Measurements from ENCODE around the gene HEXB.

HEXB gene

GRCh38 chr5:74684900-74685851 is at the start of gene HEXB:
Gene HEXB, plus strand, starts transcription at chr5:74685233. Its CDS starts 28 bp downstream, at chr5:74685261.
- DNase-seq (ENCODE audit: insufficient read length, low spot score) (peak; percentile 89), FAIRE-seq (peak; percentile 90)

GRCh38 chr5:74636149-74636548 is 48.9 kb upstream of the HEXB start:
- no peak for DNase-seq (ENCODE audit: insufficient read length, low spot score)
- no peak for FAIRE-seq

GRCh38 chr5:74636552-74636951 is 48.5 kb upstream of the HEXB start:
- no peak for DNase-seq (ENCODE audit: insufficient read length, low spot score)
- no peak for FAIRE-seq

- FAIRE-seq, result no peak
These were observed 46.5 kb upstream of the HEXB start for GRCh38 chr5:74638544-74638969.

GRCh38 chr5:74638970-74639806 is 45.8 kb upstream of the HEXB start:
- no peak for FAIRE-seq
- DNase-seq (ENCODE audit: insufficient read length, low spot score), result no peak

More at GRCh38 chr5:74638544-74638969, 46.5 kb upstream of the HEXB start:
- DNase-seq (ENCODE audit: insufficient read length, low spot score), result no peak

GRCh38 chr5:74639807-74640449 is 45.1 kb upstream of the HEXB start:
- FAIRE-seq (no peak), DNase-seq (ENCODE audit: insufficient read length, low spot score) (no peak)

- FAIRE-seq (no peak), DNase-seq (ENCODE audit: insufficient read length, low spot score) (peak; percentile 49)
These were observed 44.5 kb upstream of the HEXB start, which contains the start of gene ENC1 for GRCh38 chr5:74640450-74640953. Gene ENC1, minus strand, starts transcription at chr5:74640728. Its CDS starts 4,243 bp downstream, at chr5:74636485.

- DNase-seq (ENCODE audit: insufficient read length, low spot score), result peak; percentile 42
These were observed 43.9 kb upstream of the HEXB start for GRCh38 chr5:74640954-74641734.

GRCh38 chr5:74641735-74642542 is 43.1 kb upstream of the HEXB start:
- peak; percentile 40 for DNase-seq (ENCODE audit: insufficient read length, low spot score)
- no peak for FAIRE-seq

More at GRCh38 chr5:74640954-74641734, 43.9 kb upstream of the HEXB start:
- FAIRE-seq, result no peak

GRCh38 chr5:74642543-74642863 is 42.5 kb upstream of the HEXB start:
- FAIRE-seq (no peak), DNase-seq (ENCODE audit: insufficient read length, low spot score) (no peak)

- FAIRE-seq (peak; percentile 40), DNase-seq (ENCODE audit: insufficient read length, low spot score) (peak; percentile 62)
These were observed 41.9 kb upstream of the HEXB start for GRCh38 chr5:74643111-74643562.

GRCh38 chr5:74647096-74647495 is 37.9 kb upstream of the HEXB start:
- no peak for FAIRE-seq

GRCh38 chr5:74648835-74649293 is 36.2 kb upstream of the HEXB start:
- FAIRE-seq (no peak), DNase-seq (ENCODE audit: insufficient read length, low spot score) (no peak)

More at GRCh38 chr5:74647096-74647495, 37.9 kb upstream of the HEXB start:
- no peak for DNase-seq (ENCODE audit: insufficient read length, low spot score)

- FAIRE-seq (no peak), DNase-seq (ENCODE audit: insufficient read length, low spot score) (no peak)
These were observed 35.5 kb upstream of the HEXB start for GRCh38 chr5:74649421-74649973.

- FAIRE-seq (no peak), DNase-seq (ENCODE audit: insufficient read length, low spot score) (no peak)
These were observed 33.3 kb upstream of the HEXB start for GRCh38 chr5:74651710-74652109.

- FAIRE-seq, result no peak
- DNase-seq (ENCODE audit: insufficient read length, low spot score), result no peak
These were observed 32.5 kb upstream of the HEXB start for GRCh38 chr5:74652576-74652975.

- FAIRE-seq, result no peak
- no peak for DNase-seq (ENCODE audit: insufficient read length, low spot score)
These were observed 31.0 kb upstream of the HEXB start for GRCh38 chr5:74653991-74654390.

- no peak for FAIRE-seq
- no peak for DNase-seq (ENCODE audit: insufficient read length, low spot score)
These were observed 29.8 kb upstream of the HEXB start for GRCh38 chr5:74655206-74655605.
